ENCODE data around the gene CACNB2. TPM values are rescaled to one million over a fixed set of nuclear protein-coding genes. Genes with fewer than 3 reads are reported as not detected.

The CACNB2 gene
- polyA plus RNA-seq (2011; rRNA removed) (not detected in 2 replicates), polyA plus RNA-seq (2017; fragmentation: RNase III; extraction: RNeasy Plus Mini Kit Qiagen cat#74134 plus additional on column Dnase treatment) (not detected in 3 replicates), polyA minus RNA-seq (2011; rRNA and poly(A)+ RNA removed) (not detected in 2 replicates)
- polyA plus RNA-seq (2012; cell fraction: cytosol; rRNA removed), result not detected in 2 replicates
- not detected in 2 replicates for polyA plus RNA-seq (2012; cell fraction: nucleus; rRNA removed)

DNA sequence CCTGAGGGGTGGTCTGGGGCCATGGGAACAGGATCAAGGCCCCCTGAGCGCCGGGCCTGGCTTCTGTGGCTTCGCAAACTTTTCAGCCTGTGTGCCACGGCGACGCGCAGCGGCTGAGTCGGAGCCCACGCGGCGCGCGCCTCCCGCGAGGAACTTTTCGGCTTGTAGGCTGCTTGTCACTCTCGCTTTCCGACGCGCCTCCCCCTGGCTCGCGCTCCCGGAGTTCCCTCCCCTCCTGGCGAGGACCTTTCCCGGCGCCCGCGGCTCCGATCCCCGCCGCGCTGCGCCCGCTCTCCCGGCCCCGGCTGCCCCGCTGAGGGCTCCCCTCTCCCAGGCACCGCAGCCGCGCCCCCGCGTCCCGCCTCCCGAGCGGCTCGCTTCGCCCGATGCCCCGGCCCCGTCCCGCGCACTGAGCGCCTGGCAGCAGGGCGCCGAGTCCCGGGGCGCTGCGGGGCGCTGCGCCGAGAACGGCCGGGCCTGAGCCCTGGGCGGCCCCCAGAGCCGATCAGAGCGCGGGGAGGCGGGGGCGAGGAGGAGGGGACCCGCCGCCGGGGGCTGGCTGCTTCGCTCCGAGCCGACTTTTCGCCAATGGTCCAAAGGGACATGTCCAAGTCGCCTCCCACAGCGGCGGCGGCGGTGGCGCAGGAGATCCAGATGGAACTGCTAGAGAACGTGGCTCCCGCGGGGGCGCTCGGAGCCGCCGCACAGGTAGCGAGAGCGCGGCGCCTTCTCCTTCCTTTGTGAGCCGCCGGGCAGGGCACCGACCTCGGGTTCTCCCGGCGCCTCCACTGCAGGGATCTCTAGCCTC lies at the start of gene CACNB2:
TSS of gene CACNB2 (plus strand) at position 276 of the 808 bp plus-strand sequence.
- TF ChIP-seq FOXS1 (CRISPR knock-in tag; IDR thresholded peaks at IDR 0.05) (no peak), GATA3 (IDR thresholded peaks at IDR 0.05; ENCODE audit: borderline replicate concordance) (no peak), ZNF302 (CRISPR knock-in tag; IDR thresholded peaks at IDR 0.05) (no peak), FOSB (CRISPR knock-in tag; IDR thresholded peaks at IDR 0.05) (no peak), ESRRA (IDR thresholded peaks at IDR 0.05; ENCODE audit: borderline replicate concordance, low read length) (no peak), CBX2 (IDR thresholded peaks at IDR 0.05; ENCODE audit: borderline replicate concordance, low read depth) (no peak), HOXA7 (CRISPR knock-in tag; IDR thresholded peaks at IDR 0.05) (no peak), ELK1 (IDR thresholded peaks at IDR 0.05; ENCODE audit: low read depth, low read length) (no peak), E2F6 (IDR thresholded peaks at IDR 0.05; ENCODE audit: borderline replicate concordance, low read depth) (no peak), RAD21 (conservative IDR thresholded peaks at IDR 0.05 in 1 of 2, IDR thresholded peaks at IDR 0.05 in 1 of 2) (no peak), KDM5A (IDR thresholded peaks at IDR 0.05) (no peak), CTCF (IDR thresholded peaks at IDR 0.05) (no peak)
- TF ChIP-seq, protein P1, sequence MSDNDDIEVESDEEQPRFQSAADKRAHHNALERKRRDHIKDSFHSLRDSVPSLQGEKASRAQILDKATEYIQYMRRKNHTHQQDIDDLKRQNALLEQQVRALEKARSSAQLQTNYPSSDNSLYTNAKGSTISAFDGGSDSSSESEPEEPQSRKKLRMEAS (IDR thresholded peaks at IDR 0.05), result no peak
- 0% methylated on average over 1 of the region's 100 CpGs for WGBS (ENCODE audit: missing lambda C conversion rate)
- POLR2A ChIA-PET, result no interaction called here
- Histone ChIP-seq H3K4me1 (peaks cover 9% of the 10 kb centered on the region; the same call in 1 of the 3 replicates), H3K4me3 (peak within 1 kb of the TSS; percentile 57), H3K9me3 (no peaks in the 10 kb centered on the region), H3K4me2 (peak within 1 kb of the TSS; percentile 100), H3K27ac (peak within 1 kb of the TSS in 1 of 2 experiments; percentile 66; a peak in 3 of 6 replicates)
- peak in 1 of 2 experiments; percentile 29 for DNase-seq (ENCODE audit: low read depth in 1 of 2, low spot score in 1 of 2)
- CTCF ChIA-PET, result no interaction called here
- no peak for FAIRE-seq
- peak; percentile 75 to 81 for ATAC-seq

DNA sequence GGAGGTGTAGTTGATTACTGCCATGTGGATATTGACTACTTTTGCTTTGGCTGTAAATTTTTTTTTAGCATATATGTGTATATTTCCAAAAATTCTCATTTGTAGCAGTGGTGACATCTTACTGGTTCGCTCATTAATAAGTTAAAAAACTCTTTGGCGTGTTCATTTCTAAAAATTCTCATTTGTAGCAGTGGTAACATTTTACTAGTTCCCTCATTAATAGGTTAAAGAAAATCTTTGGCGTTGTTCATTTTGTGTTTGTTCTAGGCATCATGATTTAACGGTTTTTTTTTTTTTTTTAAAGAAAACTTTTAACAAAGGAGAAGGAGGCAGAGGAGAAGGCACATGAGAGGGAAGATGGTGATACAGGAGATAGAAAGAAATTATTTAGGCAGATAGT lies 45.9 kb upstream of the CACNB2 start:
- POLR2A ChIA-PET, result no interaction called here
- H3K4me1 ChIP-seq, result no peaks in the 10 kb centered on the region
- CTCF ChIA-PET, result no interaction called here
- DNase-seq (ENCODE audit: low read depth in 1 of 2, low spot score in 1 of 2) (no peak), ATAC-seq (no peak), FAIRE-seq (no peak)
- no peak overlapping the region for H3K27ac ChIP-seq
- H3K4me3 ChIP-seq, result no peak overlapping the region
- 7% methylated on average over 4 of the region's 4 CpGs for WGBS (ENCODE audit: missing lambda C conversion rate)
- no peak overlapping the region for H3K4me2 ChIP-seq
- no peaks in the 10 kb centered on the region for H3K9me3 ChIP-seq
- TF ChIP-seq ZFP36 (IDR thresholded peaks at IDR 0.05; ENCODE audit: borderline replicate concordance, partially characterized antibody), result no peak
- no peak for TF ChIP-seq USF2 (IDR thresholded peaks at IDR 0.05)
- TF ChIP-seq, protein P2, sequence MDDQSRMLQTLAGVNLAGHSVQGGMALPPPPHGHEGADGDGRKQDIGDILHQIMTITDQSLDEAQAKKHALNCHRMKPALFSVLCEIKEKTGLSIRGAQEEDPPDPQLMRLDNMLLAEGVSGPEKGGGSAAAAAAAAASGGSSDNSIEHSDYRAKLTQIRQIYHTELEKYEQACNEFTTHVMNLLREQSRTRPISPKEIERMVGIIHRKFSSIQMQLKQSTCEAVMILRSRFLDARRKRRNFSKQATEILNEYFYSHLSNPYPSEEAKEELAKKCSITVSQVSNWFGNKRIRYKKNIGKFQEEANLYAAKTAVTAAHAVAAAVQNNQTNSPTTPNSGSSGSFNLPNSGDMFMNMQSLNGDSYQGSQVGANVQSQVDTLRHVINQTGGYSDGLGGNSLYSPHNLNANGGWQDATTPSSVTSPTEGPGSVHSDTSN (IDR thresholded peaks at IDR 0.05), result no peak
- TF ChIP-seq POLR2AphosphoS2 (conservative IDR thresholded peaks at IDR 0.05; ENCODE audit: low read length), result no peak
- TF ChIP-seq RCOR1 (IDR thresholded peaks at IDR 0.05; ENCODE audit: low read depth, low read length), result no peak
- TF ChIP-seq, protein P3, sequence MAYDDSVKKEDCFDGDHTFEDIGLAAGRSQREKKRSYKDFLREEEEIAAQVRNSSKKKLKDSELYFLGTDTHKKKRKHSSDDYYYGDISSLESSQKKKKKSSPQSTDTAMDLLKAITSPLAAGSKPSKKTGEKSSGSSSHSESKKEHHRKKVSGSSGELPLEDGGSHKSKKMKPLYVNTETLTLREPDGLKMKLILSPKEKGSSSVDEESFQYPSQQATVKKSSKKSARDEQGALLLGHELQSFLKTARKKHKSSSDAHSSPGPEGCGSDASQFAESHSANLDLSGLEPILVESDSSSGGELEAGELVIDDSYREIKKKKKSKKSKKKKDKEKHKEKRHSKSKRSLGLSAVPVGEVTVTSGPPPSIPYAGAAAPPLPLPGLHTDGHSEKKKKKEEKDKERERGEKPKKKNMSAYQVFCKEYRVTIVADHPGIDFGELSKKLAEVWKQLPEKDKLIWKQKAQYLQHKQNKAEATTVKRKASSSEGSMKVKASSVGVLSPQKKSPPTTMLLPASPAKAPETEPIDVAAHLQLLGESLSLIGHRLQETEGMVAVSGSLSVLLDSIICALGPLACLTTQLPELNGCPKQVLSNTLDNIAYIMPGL (CRISPR knock-in tag; IDR thresholded peaks at IDR 0.05; ENCODE audit: borderline replicate concordance), result no peak
- no peak for TF ChIP-seq HOXB5 (CRISPR knock-in tag; IDR thresholded peaks at IDR 0.05)
- TF ChIP-seq CHD2 (IDR thresholded peaks at IDR 0.05; ENCODE audit: low read length, partially characterized antibody), result no peak
- TF ChIP-seq ZNF302 (CRISPR knock-in tag; IDR thresholded peaks at IDR 0.05), result no peak
- TF ChIP-seq SMC3 (IDR thresholded peaks at IDR 0.05), result no peak
- no peak for TF ChIP-seq POLR2A (IDR thresholded peaks at IDR 0.05; ENCODE audit: low read length)
- no peak for TF ChIP-seq TP53 (CRISPR knock-in tag; IDR thresholded peaks at IDR 0.05)
- no peak for TF ChIP-seq FOSL2 (IDR thresholded peaks at IDR 0.05)
- TF ChIP-seq FOSL2 (CRISPR knock-in tag; IDR thresholded peaks at IDR 0.05), result no peak
- no peak for TF ChIP-seq MYC (IDR thresholded peaks at IDR 0.05; ENCODE audit: borderline replicate concordance, low read length)

Measured in A549 (cell line).